Endothelial cell of umbilical vein (primary cell): Measurements from ENCODE around the gene RIOK3. TPM values are rescaled to one million over a fixed set of nuclear protein-coding genes. Genes with fewer than 3 reads are reported as not detected.

ENCODE experiments used
- BruUV-seq: library from RNA; stranded (reverse); fragments of 400-500 nt; replicated peaks from 2 replicates; lab custom pipeline; 2021; lab: Mats Ljungman, UMichigan
- CTCF ChIA-PET: fragments of 300-600, 350-600 bp; sonication (Branson Sonifier 250); formaldehyde crosslinking; loops from one replicate; lab custom pipeline; 2021; ENCODE audit warnings: antibody characterized with exemption, inconsistent platforms; lab: Charles Lee
- POLR2A ChIA-PET: fragments of 300-600, 350-600 bp; sonication (Branson Sonifier 250); formaldehyde crosslinking; loops from one replicate; lab custom pipeline; 2021; ENCODE audit warnings: antibody characterized with exemption, inconsistent platforms; lab: Charles Lee
- DNase-seq: peaks from one replicate; pipeline ENCODE4 v3.0.0-alpha.2; 2011; ENCODE audit warnings: low read depth, low spot score
- FAIRE-seq: peaks from 2 replicates; lab custom pipeline; 2011; peaks lifted over from hg19 to GRCh38; lab: Jason Lieb, UNC
- H2AFZ ChIP-seq: 2 replicates; pipeline ENCODE4 v1.6.0; 2012; ENCODE audit warnings: low read depth, low read length, control low read depth, inconsistent platforms
- H3K27ac ChIP-seq: 2 replicates; pipeline ENCODE4 v1.5.1; 2011; ENCODE audit warnings: low read depth, mild to moderate bottlenecking, control low read depth, low read length, moderate library complexity; ENCODE audit not compliant: insufficient read depth
- H3K27me3 ChIP-seq, 2 experiments: 2 replicates each; pipeline versions ENCODE4 v1.6.0 to v1.6.1; 2011; ENCODE audit warnings: low read length in 2 of 2, mixed read lengths in 1 of 2; ENCODE audit not compliant: control insufficient read depth in 2 of 2, insufficient read depth in 2 of 2
- H3K36me3 ChIP-seq, 2 experiments: 2 replicates in 1 of 2; 3 replicates in 1 of 2; pipeline ENCODE4 v1.5.1; 2011; ENCODE audit warnings: low read length in 2 of 2, mild to moderate bottlenecking in 1 of 2, moderate library complexity in 1 of 2; ENCODE audit not compliant: control insufficient read depth in 2 of 2, insufficient read depth in 2 of 2; ENCODE audit errors: extremely low read depth in 1 of 2
- H3K4me1 ChIP-seq: 3 replicates; pipeline ENCODE4 v1.5.1; 2011; ENCODE audit warnings: mild to moderate bottlenecking, low read length; ENCODE audit not compliant: control insufficient read depth, insufficient read depth; ENCODE audit errors: extremely low read depth
- H3K4me2 ChIP-seq: 2 replicates; pipeline ENCODE4 v1.6.1; 2011; ENCODE audit warnings: low read length, control low read depth, mixed read lengths; ENCODE audit not compliant: insufficient read depth
- H3K4me3 ChIP-seq, 3 experiments: fragments of 200-600 bp in 1 of 3; sonication (generic), shearing (Covaris generic) in 1 of 3; replicated peaks in 1 of 3; 2 replicates each; pipeline ENCODE4 v1.5.1; 2011 to 2016; ENCODE audit warnings: control low read depth in 3 of 3, low read length in 3 of 3, mild to moderate bottlenecking in 2 of 3, inconsistent platforms in 1 of 3, low read depth in 1 of 3, moderate library complexity in 1 of 3; ENCODE audit not compliant: insufficient read depth in 1 of 3
- H3K79me2 ChIP-seq: 2 replicates; pipeline ENCODE4 v1.6.0; 2012; ENCODE audit warnings: low read length, inconsistent platforms; ENCODE audit not compliant: control insufficient read depth, insufficient read depth
- H3K9ac ChIP-seq: replicated peaks from 2 replicates; pipeline ENCODE3; 2011; ENCODE audit warnings: low read length, control low read depth; ENCODE audit not compliant: insufficient read depth; ENCODE audit errors: extremely low read depth
- H3K9me1 ChIP-seq: replicated peaks from 3 replicates; pipeline ENCODE4 v1.6.0; 2011; ENCODE audit warnings: mild to moderate bottlenecking, low read length; ENCODE audit not compliant: control insufficient read depth, insufficient read depth; ENCODE audit errors: extremely low read depth
- H3K9me3 ChIP-seq: replicated peaks from 2 replicates; pipeline ENCODE4 v1.5.1; 2012; ENCODE audit warnings: low read length, inconsistent platforms; ENCODE audit not compliant: control insufficient read depth, insufficient read depth
- H4K20me1 ChIP-seq: replicated peaks from 2 replicates; pipeline ENCODE3; 2011; ENCODE audit warnings: mild to moderate bottlenecking, low read length; ENCODE audit not compliant: control insufficient read depth, insufficient read depth; ENCODE audit errors: extremely low read depth
- CTCF ChIP-seq, 2 donors: IDR thresholded peaks; 1 replicate in 1 of 2; 2 replicates in 1 of 2; pipeline ENCODE4 v1.5.1; 2011; ENCODE audit warnings: low read length in 2 of 2, mild to moderate bottlenecking in 2 of 2, moderate library complexity in 2 of 2, control low read depth in 1 of 2, inconsistent platforms in 1 of 2, low read depth in 1 of 2; ENCODE audit not compliant: insufficient read depth in 1 of 2; ENCODE audit errors: extremely low read depth in 1 of 2
- EZH2 ChIP-seq: IDR thresholded peaks from 2 replicates; pipeline ENCODE4 v1.6.1; 2012; ENCODE audit warnings: borderline replicate concordance, low read depth, mild to moderate bottlenecking, moderate library complexity, low read length, inconsistent platforms; ENCODE audit not compliant: severe bottlenecking
- FOS ChIP-seq: IDR thresholded peaks from 2 replicates; pipeline ENCODE4 v1.6.1; 2011; ENCODE audit warnings: mild to moderate bottlenecking, low read length, moderate library complexity, borderline replicate concordance; ENCODE audit not compliant: insufficient read depth
- GATA2 ChIP-seq: IDR thresholded peaks from 2 replicates; pipeline ENCODE4 v1.7.0; 2011; ENCODE audit warnings: low read depth, mild to moderate bottlenecking, moderate library complexity, mixed read lengths, low read length; ENCODE audit not compliant: insufficient read length, insufficient read depth
- JUN ChIP-seq: IDR thresholded peaks from 2 replicates; pipeline ENCODE4 v1.6.1; 2011; ENCODE audit warnings: borderline replicate concordance, low read depth; ENCODE audit not compliant: insufficient read length, insufficient read depth
- MAX ChIP-seq: IDR thresholded peaks from 2 replicates; pipeline ENCODE4 v1.6.1; 2011; ENCODE audit not compliant: insufficient read depth, insufficient read length
- MYC ChIP-seq: IDR thresholded peaks from one replicate; pipeline ENCODE4 v1.6.1; 2011; ENCODE audit warnings: mild to moderate bottlenecking, low read depth, low read length
- POLR2A ChIP-seq: IDR thresholded peaks from 2 replicates; pipeline ENCODE4 v1.6.1; 2012; ENCODE audit warnings: low read depth, mild to moderate bottlenecking, control low read depth, low read length
- POLR2AphosphoS5 ChIP-seq: IDR thresholded peaks from 2 replicates; pipeline ENCODE4 v1.6.1; 2012; ENCODE audit warnings: low read depth, mild to moderate bottlenecking, control low read depth, low read length, moderate library complexity; ENCODE audit not compliant: insufficient read depth
- dilution Hi-C: fragments of 300-500 bp; cut with MboI; formaldehyde crosslinking; loops from one replicate; pipeline ENCODE4 v1.15.0; 2019; ENCODE audit warnings: low sequenced_read_pairs; ENCODE audit not compliant: extremely low pct_ligation_motif_present
- intact Hi-C: fragments of 100-400 bp; cut with micrococcal nuclease; formaldehyde crosslinking; loops from one replicate; pipeline ENCODE4 v1.10.0; 2022
- polyA plus RNA-seq, 4 experiments: library from polyadenylated mRNA; depleted of rRNA in 3 of 4; stranded (reverse) in 3 of 4; unstranded in 1 of 4; fragments of >200 nt; gene quantifications; 2 replicates each; pipeline versions ENCODE4 v1.2.1 to v1.2.3, GENCODE V29; 2011 to 2012; ENCODE audit warnings: missing spikeins in 1 of 4
- total RNA-seq: library from RNA; stranded (reverse); gene quantifications from 2 replicates; pipeline ENCODE4 v1.2.3, GENCODE V29; 2021

Gene RIOK3
- total and polyA plus RNA-seq, 2 donors (not counting 3 experiments of a cell fraction or from before 2014, with no cell fraction given) = 14.8 to 50.7 TPM

- Histone ChIP-seq H3K9me3 (no peaks in the 10 kb centered on the region), H3K9ac (no peak overlapping the region), H3K79me2 (no peaks in the 10 kb centered on the region), H3K36me3 (peaks cover 13 to 30% of the 10 kb centered on the region in 2 experiments), H3K27ac (no peak overlapping the region), H3K27me3 (no peaks in the 10 kb centered on the region), H3K4me3 (no peak overlapping the region), H3K4me1 (peaks cover 26% of the 10 kb centered on the region), H3K9me1 (no peaks in the 10 kb centered on the region), H2AFZ (no peak overlapping the region), H3K4me2 (no peak overlapping the region), H4K20me1 (no peaks in the 10 kb centered on the region)
- peak; percentile 24 for TF ChIP-seq JUN
- no peak for TF ChIP-seq POLR2A
- no peak for DNase-seq
- POLR2A ChIA-PET = no interaction called here
- FAIRE-seq = peak; percentile 8
- CTCF ChIA-PET = interaction anchor here (2.5 kb wide), 1 partner anchor 180 kb away, joined by 7 read pairs; no protein-coding TSS in a partner anchor
- intact Hi-C loops (no loop called here), dilution Hi-C loops (no loop called here)
- no TSS peak for BruUV-seq
Observed at GRCh38 chr18:23523429-23524212, 70.5 kb downstream of the RIOK3 start.

GRCh38 chr18:23524213-23524707 lies 71.2 kb downstream of the RIOK3 start:
- BruUV-seq = no TSS peak
- ChIA-PET POLR2A (no interaction called here), CTCF (interaction anchor here (2.5 kb wide), 1 partner anchor 179 kb away, joined by 7 read pairs; no protein-coding TSS in a partner anchor)
- FAIRE-seq (no peak), DNase-seq (no peak)
- Histone ChIP-seq H3K4me3 (no peak overlapping the region), H3K4me1 (peaks cover 26% of the 10 kb centered on the region), H2AFZ (no peak overlapping the region), H3K9me1 (no peaks in the 10 kb centered on the region), H3K36me3 (peaks cover 13 to 28% of the 10 kb centered on the region in 2 experiments), H3K27ac (no peak overlapping the region), H3K27me3 (no peaks in the 10 kb centered on the region), H4K20me1 (no peaks in the 10 kb centered on the region), H3K4me2 (no peak overlapping the region), H3K9me3 (no peaks in the 10 kb centered on the region), H3K79me2 (no peaks in the 10 kb centered on the region), H3K9ac (no peak overlapping the region)
- dilution Hi-C loops (no loop called here), intact Hi-C loops (no loop called here)
- TF ChIP-seq EZH2 (no peak), FOS (no peak), GATA2 (no peak), CTCF (IDR thresholded peaks at IDR 0.05; ENCODE audit: extremely low read depth in 1 of 2, insufficient read depth in 1 of 2, low read depth in 1 of 2, low read length in 2 of 2) (no peak), MYC (no peak), JUN (no peak), POLR2A (no peak), MAX (no peak), POLR2AphosphoS5 (no peak)
